Subcutaneous adipose tissue (tissue), 4 donors: Measurements from ENCODE around the gene SCNN1B. TPM values are rescaled to one million over a fixed set of nuclear protein-coding genes. Genes with fewer than 3 reads are reported as not detected.

Experiments used
- CTCF ChIP-seq: fragments of 450-650 bp; IDR thresholded peaks from one replicate; pipeline ENCODE4 v1.5.1; 2016; ENCODE audit warnings: low read depth, mild to moderate bottlenecking, control low read depth, antibody characterized with exemption, moderate library complexity
- total RNA-seq, 4 donors: library from RNA; depleted of rRNA; stranded (reverse); fragments of >200 nt; gene quantifications; one replicate each; pipeline ENCODE4 v1.1.0, GENCODE V29; 2016

SCNN1B gene
- total RNA-seq, 4 donors from 2014 or later, result 1.9 to 30.3 (median 5.6) TPM

- no peak for TF ChIP-seq CTCF
These were observed 22.4 kb upstream of the SCNN1B start for GRCh38 chr16:23279721-23280153.

- no peak for TF ChIP-seq CTCF
These were observed 21.6 kb upstream of the SCNN1B start for GRCh38 chr16:23280483-23280967.

- no peak for TF ChIP-seq CTCF
These were observed 19.5 kb upstream of the SCNN1B start for GRCh38 chr16:23282568-23282967.

- no peak for TF ChIP-seq CTCF
These were observed 18.5 kb upstream of the SCNN1B start for GRCh38 chr16:23283571-23283970.

GRCh38 chr16:23284584-23284983, 17.5 kb upstream of the SCNN1B start:
- TF ChIP-seq CTCF, result no peak

- TF ChIP-seq CTCF, result no peak
These were observed 16.0 kb upstream of the SCNN1B start for GRCh38 chr16:23286131-23286532.

GRCh38 chr16:23288209-23288608, 13.9 kb upstream of the SCNN1B start:
- no peak for TF ChIP-seq CTCF
